ENCODE measurements around the gene UPB1. TPM values are rescaled to one million over a fixed set of nuclear protein-coding genes. Genes with fewer than 3 reads are reported as not detected.

UPB1 gene
- total RNA-seq, 1 donor from 2014 or later: 1.3 TPM

Other genes with a start within 250 kb of the UPB1 start
- gene SPECC1L, start 224.5 kb upstream of the UPB1 start, total RNA-seq: 86.2 TPM
- 8.4 TPM for gene ADORA2A, start 67.7 kb upstream of the UPB1 start, total RNA-seq
- 61.2 TPM for gene GUCD1, start 59.8 kb downstream of the UPB1 start, total RNA-seq
- 48.2 TPM for gene SNRPD3, start 60.7 kb downstream of the UPB1 start, total RNA-seq
- 17.5 TPM for gene LRRC75B, start 97.7 kb downstream of the UPB1 start, total RNA-seq
- gene GGT1, start 107.9 kb downstream of the UPB1 start, total RNA-seq: 9.0 TPM

All from sciatic nerve (tissue), 1 donor.